GM20000 (cell line): Measurements from ENCODE around the gene SLC1A5.

Source experiments
- DNase-seq: peaks from one replicate; pipeline ENCODE4 v3.0.0; 2012; ENCODE audit warnings: low spot score
- CTCF ChIP-seq: IDR thresholded peaks from 2 replicates; pipeline ENCODE4 v1.5.1; 2012; ENCODE audit warnings: mild to moderate bottlenecking, control low read depth; ENCODE audit errors: extremely low read depth, missing control alignments

SLC1A5 gene

GRCh38 chr19:46733690-46734292, 54.6 kb downstream of the SLC1A5 start:
- TF ChIP-seq CTCF: no peak
- DNase-seq: no peak

DNA sequence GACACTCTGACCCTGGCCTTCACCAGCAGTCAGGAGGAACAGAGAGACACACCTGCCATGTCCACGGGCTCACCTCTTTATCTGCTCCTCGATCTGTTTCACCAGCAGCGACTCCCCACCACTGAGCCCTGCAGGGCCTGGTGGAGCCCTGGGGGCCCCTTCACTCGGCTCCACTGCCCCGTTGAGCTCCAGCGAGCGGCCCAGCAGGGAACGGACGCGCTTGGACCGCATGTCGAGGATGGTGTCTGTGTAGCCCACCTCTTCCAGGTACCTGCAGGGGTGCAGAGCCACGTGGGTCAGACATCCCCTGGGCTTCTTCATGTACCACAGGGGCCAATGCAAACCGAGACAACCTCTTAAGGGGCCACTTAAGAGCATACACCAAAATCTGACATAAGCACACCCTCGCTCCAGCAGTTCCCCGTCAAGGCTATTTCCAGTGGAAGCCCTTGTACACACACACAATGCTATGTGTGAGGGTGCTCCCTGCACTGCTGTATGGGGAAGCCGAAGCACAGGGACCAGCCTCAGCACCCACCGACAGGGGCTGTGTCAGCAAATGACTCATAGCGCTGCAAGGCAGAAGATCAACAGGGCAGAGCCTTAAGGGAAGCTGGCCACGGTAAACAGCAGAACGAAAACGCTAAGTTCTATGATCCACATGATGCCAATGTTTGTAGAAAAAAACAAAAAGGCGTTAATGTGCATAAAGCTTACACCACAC, 55.3 kb downstream of the SLC1A5 start:
- no peak for TF ChIP-seq CTCF
- no peak for DNase-seq

GRCh38 chr19:46732172-46732938, 56.0 kb downstream of the SLC1A5 start:
- TF ChIP-seq CTCF: no peak
- DNase-seq: no peak

- no peak for DNase-seq
- TF ChIP-seq CTCF: no peak
Observed at GRCh38 chr19:46731584-46731983, 56.8 kb downstream of the SLC1A5 start.

DNA sequence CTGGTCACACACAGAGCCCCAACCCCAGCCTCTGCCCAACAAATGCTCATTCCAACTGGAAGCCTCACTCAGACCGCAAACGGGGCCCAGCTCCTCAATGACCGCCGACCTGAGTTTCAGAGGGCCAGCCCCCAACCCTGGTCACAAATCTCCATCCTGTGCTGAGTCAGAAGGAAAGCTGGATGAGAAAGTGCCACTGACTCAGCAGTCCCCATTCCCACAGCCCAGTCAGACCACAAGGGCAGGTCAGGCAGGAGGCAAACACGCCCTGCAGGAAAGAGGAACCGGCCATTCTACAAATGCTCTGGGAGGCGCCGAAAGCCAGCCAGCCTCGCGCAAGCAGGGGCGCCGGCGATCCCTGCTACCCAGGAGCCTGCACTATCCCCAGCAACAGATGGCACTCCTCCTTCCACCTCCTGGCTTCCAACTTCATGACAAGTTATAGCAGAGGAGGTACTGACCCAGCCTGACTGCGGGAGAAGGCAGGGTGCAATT, 57.3 kb downstream of the SLC1A5 start:
- no peak for TF ChIP-seq CTCF
- no peak for DNase-seq

GRCh38 chr19:46730595-46730994, 57.8 kb downstream of the SLC1A5 start:
- no peak for TF ChIP-seq CTCF
- DNase-seq: no peak

- DNase-seq: no peak
- TF ChIP-seq CTCF: no peak
Observed at GRCh38 chr19:46730187-46730586, 58.2 kb downstream of the SLC1A5 start.
